Glomerular visceral epithelial cell (primary cell): ENCODE measurements around the gene TRABD2A.
"Not testable (repeated sequence)": the region's sequence is repeated elsewhere in the genome, so short reads cannot be mapped to it uniquely, and the experiment has no call there.

Experiments
- DNase-seq: peaks from one replicate; pipeline ENCODE4 v3.0.0-alpha.2; 2016; ENCODE audit errors: extremely low spot score

The TRABD2A gene

DNA sequence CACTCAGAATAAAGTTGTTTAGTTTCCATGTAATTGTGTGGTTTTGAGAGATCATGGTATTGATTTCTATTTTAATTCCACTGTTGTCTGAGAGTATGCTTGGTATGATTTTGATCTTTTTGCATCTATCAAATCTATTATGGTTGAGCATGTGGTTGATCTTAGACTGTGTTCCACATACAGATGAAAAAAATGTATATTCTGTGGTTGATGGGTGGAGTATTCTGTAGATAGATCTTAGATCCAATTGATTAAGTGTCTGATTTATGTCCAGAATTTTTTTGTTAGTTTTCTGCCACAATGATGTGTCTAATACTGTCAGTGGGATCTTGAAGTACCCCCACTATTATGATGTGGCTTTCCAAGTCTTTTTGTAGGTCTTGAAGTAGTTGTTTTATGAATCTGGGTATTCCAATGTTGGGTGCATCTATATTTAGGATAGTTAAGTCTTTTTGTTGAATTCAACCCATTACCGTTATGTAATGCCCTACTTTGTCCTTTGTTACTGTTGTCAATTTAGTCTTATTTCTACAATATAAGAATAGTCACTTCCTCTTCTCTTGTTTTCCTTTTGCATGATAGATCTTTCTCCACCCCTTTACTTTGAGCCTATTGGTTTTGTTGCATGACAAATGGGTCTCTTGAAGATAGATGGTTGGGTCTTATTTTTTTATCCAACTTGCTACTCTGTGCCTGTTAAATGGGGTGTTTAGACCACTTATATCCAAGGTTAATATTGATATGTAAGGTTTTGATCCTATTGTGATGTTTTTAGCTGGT, 101.8 kb downstream of the TRABD2A start:
- no peak for DNase-seq

DNA sequence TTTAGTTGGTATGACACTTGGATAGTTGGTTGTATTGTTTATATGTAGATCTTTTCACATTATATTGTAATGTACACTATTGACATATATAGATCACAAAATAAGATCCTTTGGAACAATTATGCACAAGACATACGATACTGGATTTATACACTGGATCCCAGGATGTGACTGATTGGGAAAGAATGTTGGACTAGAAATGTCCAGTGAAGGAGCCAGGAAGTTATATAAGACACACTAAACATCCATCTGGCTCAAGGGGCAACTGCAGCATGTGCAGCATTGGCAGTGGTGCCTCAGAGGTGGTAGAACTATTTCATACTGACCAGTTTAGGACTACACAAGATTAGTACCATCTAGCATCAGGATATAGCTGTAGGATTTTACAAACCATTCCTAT, 104.9 kb downstream of the TRABD2A start:
- DNase-seq: peak; percentile 17

DNA sequence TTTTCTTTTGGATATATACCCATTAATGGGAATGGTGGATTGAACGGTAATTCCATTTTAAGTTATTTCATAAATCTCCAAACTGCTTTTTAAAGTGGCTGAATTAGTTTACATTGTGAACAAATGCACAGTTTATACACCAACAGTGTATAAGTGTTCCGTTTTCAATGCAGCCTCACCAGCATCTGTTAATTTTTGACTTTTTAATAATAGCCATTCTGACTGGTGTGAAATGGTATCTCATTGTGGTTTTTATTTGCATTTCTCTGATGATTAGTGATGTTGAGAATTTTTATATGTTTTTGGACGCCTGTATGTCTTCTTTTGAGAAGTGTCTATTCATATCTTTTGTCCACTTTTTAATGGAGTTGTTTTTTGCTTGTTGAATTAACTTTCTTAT, 107.3 kb downstream of the TRABD2A start:
- not testable (repeated sequence) for DNase-seq
